Skin epidermis (tissue), 12 donors: ENCODE measurements around the gene ST8SIA2.
"Not testable (repeated sequence)": the region's sequence is repeated elsewhere in the genome, so short reads cannot be mapped to it uniquely, and the experiment has no call there.

Source experiments
- H3K27ac ChIP-seq, 21 experiments: fragments of 200-600 bp; sonication (generic) in 11 of 21; one replicate each; pipeline ENCODE4 v1.5.0; 2020; ENCODE audit warnings: mild to moderate bottlenecking in 3 of 21, inconsistent platforms in 2 of 21, moderate library complexity in 2 of 21
- H3K4me3 ChIP-seq, 7 experiments: fragments of 200-600 bp; sonication (generic) in 2 of 7; one replicate each; pipeline ENCODE4 v1.5.0; 2020; ENCODE audit warnings: inconsistent platforms in 2 of 7, mild to moderate bottlenecking in 2 of 7, moderate library complexity in 1 of 7

Gene ST8SIA2

DNA sequence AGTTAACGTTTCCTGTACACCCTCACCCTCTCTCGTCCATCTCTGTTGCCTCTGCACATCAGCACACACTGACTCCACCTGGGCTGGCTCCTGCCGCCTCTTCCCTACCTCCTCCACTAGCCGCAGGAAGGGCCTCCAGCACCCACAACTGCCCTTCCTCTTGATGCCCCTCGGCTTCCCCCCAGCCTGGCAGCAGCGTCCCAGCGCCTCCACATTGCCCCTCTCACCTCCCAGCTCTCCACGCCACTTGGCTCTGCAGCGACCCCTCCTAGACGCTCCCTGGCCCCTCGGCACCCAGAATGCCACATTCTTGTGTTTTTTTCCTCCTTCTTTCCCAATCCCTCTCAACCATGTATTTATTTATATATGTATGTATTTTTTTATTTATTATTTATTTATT is 73.6 kb downstream of the ST8SIA2 start:
- H3K4me3 ChIP-seq, result no peak overlapping the region
- H3K27ac ChIP-seq, result no peak overlapping the region

GRCh38 chr15:92468991-92469390 is 75.3 kb downstream of the ST8SIA2 start:
- H3K27ac ChIP-seq, result no peak overlapping the region
- H3K4me3 ChIP-seq, result no peak overlapping the region

- Histone ChIP-seq H3K4me3 (no peak overlapping the region), H3K27ac (no peak overlapping the region)
Observed at GRCh38 chr15:92471288-92471687, 77.6 kb downstream of the ST8SIA2 start.

GRCh38 chr15:92473756-92474155 is 80.1 kb downstream of the ST8SIA2 start:
- Histone ChIP-seq H3K4me3 (no peak overlapping the region), H3K27ac (no peak overlapping the region)

DNA sequence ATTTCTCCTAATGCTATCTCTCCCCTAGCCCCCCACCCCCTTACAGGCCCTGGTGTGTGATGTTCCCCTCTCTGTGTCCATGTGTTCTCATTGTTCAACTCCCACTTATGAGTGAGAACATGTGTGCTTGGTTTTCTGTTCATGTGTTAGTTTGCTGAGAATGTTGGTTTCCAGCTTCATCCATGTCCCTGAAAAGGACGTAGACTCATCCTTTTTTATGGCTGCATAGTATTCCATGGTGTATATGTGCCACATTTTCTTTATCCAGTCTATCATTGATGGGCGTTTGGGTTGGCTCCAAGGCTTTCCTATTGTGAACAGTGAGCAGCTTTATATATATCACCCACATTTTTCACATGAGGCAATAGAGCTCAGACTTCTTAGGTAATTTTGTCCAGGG is 86.0 kb downstream of the ST8SIA2 start:
- H3K27ac ChIP-seq, H3K4me3 ChIP-seq: not testable (repeated sequence)

- H3K27ac ChIP-seq, result no peak overlapping the region
Observed at GRCh38 chr15:92480361-92480760, 86.7 kb downstream of the ST8SIA2 start.

GRCh38 chr15:92485441-92485840 is 91.8 kb downstream of the ST8SIA2 start:
- H3K4me3 ChIP-seq, result no peak overlapping the region
- H3K27ac ChIP-seq, result no peak overlapping the region

More at GRCh38 chr15:92480361-92480760, 86.7 kb downstream of the ST8SIA2 start:
- H3K4me3 ChIP-seq, result no peak overlapping the region

DNA sequence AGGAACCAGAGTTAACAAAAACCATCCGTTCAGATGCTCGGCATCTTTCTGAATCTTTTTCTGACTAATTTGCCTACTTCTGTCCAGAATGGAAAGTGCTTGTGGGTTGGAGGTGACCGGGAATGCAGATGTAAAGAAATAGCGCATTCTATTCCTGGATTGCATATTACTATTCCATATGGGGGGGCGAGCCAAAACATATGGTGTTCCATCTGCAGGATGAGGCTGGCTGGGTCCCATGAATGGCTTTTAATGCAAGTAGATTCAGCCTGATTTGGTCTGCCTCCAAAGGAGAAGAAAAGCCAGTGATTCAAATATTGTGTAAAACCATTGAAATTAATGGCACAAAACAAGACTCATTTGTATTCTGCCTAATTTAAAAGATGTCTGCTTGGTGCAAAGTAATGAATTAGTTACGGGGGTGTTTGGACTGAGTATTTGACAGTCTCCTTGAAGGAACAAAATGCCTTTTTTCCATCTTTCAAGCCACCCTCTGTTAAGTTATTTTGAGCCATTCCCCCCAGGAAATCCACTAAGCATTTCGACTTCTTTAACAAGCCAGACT is 99.0 kb downstream of the ST8SIA2 start:
- H3K27ac ChIP-seq, result no peak overlapping the region
- no peak overlapping the region for H3K4me3 ChIP-seq

GRCh38 chr15:92494806-92495336 is 101.2 kb downstream of the ST8SIA2 start:
- H3K27ac ChIP-seq, result no peak overlapping the region
- no peak overlapping the region for H3K4me3 ChIP-seq

GRCh38 chr15:92495446-92495845 is 101.8 kb downstream of the ST8SIA2 start:
- Histone ChIP-seq H3K4me3 (no peak overlapping the region), H3K27ac (peak overlapping the region in 1 of 21 experiments; percentile 3)

- Histone ChIP-seq H3K4me3 (no peak overlapping the region), H3K27ac (no peak overlapping the region)
Observed at GRCh38 chr15:92499731-92500530, 106.2 kb downstream of the ST8SIA2 start.

- Histone ChIP-seq H3K4me3 (no peak overlapping the region), H3K27ac (no peak overlapping the region)
Observed at GRCh38 chr15:92502336-92502735, 108.7 kb downstream of the ST8SIA2 start.

GRCh38 chr15:92502930-92503857 is 109.5 kb downstream of the ST8SIA2 start:
- no peak overlapping the region for H3K27ac ChIP-seq

DNA sequence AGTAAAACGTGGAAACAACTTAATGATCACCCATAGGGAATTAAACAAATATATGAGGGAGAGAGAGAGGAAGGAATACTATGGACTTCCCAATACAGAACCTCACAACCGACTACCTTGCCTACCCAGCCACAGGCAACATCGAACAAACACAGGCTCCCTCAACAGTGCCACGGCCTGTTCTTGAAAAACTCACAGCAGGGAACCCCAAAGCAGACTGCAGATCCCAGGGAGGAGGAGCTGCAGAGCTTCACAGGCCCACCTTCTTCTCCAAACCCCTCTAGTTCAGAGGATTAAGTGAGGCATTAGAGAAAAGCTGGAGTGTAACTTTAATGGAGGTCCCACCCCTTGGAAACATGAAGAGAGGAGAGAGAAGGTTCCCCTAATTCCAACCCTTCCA is 110.2 kb downstream of the ST8SIA2 start:
- no peak overlapping the region for H3K4me3 ChIP-seq
- H3K27ac ChIP-seq, result no peak overlapping the region

More at GRCh38 chr15:92502930-92503857, 109.5 kb downstream of the ST8SIA2 start:
- no peak overlapping the region for H3K4me3 ChIP-seq

GRCh38 chr15:92505611-92506010 is 111.9 kb downstream of the ST8SIA2 start:
- Histone ChIP-seq H3K4me3 (no peak overlapping the region), H3K27ac (no peak overlapping the region)

DNA sequence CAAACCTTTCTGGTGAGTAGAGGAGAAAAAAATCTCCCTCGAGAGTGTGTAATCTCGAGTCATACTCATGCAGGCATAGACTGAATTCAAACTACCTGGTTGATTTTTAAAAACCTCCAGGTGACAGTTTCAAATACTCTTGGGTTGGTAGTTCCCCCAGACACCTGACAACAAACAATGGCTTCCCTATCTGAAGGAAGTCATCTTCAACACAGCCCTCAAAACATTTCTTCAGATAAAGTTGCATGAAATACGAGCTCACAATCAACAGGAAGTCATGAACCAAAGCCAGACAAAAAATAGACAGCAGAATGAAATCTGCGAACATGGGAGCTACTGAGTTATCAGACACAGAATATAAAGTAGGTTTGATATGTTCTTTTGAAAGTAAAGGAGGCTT is 112.8 kb downstream of the ST8SIA2 start:
- H3K27ac ChIP-seq, result no peak overlapping the region
- H3K4me3 ChIP-seq, result no peak overlapping the region

- Histone ChIP-seq H3K4me3 (no peak overlapping the region), H3K27ac (no peak overlapping the region)
Observed at GRCh38 chr15:92510163-92510882, 116.6 kb downstream of the ST8SIA2 start.
